Measurements from ENCODE around the gene KRT32. TPM values are rescaled to one million over a fixed set of nuclear protein-coding genes. Genes with fewer than 3 reads are reported as not detected.

KRT32 gene
- total RNA-seq, 4 donors from 2014 or later: 0.40 to 71.2 (median 14.8) TPM

DNA sequence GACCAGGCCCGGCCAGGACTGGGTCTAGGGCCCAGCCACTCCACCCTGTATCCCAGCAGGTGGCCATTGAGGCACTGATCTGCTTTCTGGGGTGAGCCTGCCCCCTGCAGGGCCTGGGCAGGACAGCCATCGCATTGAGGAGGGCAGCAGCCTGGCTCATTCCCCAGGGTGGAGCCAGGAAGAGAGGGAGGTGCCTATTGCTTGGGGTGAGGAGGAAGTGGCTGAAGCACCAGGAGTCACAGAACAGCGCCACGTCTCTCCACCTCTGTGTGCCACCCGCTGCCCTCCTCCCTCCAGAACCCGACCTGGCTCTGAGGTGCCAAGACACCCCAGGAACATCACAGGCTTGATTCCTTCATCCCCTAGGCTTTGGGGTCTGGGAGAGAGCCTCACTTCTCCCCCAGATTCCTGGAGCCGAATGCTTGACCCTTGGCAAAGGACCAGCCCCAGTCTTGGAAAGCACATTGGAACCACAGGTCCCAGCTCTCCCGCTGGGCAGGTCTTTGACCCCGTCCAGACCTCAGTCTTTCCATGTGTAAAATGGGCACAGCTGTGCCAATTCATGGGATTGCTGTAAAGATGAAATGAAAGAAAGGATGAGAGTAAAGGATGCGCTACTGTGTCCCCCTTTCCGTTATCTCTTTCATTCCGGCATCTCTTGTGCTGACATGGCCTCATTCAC lies 29.8 kb upstream of the KRT32 start:
- no peaks in the 10 kb centered on the region for H3K9me3 ChIP-seq
- TF ChIP-seq EP300 (IDR thresholded peaks at IDR 0.05) (no peak), POLR2A (IDR thresholded peaks at IDR 0.05) (no peak), POLR2AphosphoS5 (IDR thresholded peaks at IDR 0.05) (peak in 1 of 3 donors; percentile 32)
- TF ChIP-seq, protein P1, sequence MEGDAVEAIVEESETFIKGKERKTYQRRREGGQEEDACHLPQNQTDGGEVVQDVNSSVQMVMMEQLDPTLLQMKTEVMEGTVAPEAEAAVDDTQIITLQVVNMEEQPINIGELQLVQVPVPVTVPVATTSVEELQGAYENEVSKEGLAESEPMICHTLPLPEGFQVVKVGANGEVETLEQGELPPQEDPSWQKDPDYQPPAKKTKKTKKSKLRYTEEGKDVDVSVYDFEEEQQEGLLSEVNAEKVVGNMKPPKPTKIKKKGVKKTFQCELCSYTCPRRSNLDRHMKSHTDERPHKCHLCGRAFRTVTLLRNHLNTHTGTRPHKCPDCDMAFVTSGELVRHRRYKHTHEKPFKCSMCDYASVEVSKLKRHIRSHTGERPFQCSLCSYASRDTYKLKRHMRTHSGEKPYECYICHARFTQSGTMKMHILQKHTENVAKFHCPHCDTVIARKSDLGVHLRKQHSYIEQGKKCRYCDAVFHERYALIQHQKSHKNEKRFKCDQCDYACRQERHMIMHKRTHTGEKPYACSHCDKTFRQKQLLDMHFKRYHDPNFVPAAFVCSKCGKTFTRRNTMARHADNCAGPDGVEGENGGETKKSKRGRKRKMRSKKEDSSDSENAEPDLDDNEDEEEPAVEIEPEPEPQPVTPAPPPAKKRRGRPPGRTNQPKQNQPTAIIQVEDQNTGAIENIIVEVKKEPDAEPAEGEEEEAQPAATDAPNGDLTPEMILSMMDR (IDR thresholded peaks at IDR 0.05): peak; percentile 14 to 76
- 63% methylated on average over 7 of the region's 12 CpGs for WGBS
- H3K4me3 ChIP-seq: no peak overlapping the region
- DNase-seq (ENCODE audit: low spot score in 2 of 2): no peak
- H3K4me1 ChIP-seq: peaks cover 24% of the 10 kb centered on the region
- H3K27me3 ChIP-seq: no peaks in the 10 kb centered on the region
- no peak overlapping the region for H3K27ac ChIP-seq
- H3K36me3 ChIP-seq: no peaks in the 10 kb centered on the region

DNA sequence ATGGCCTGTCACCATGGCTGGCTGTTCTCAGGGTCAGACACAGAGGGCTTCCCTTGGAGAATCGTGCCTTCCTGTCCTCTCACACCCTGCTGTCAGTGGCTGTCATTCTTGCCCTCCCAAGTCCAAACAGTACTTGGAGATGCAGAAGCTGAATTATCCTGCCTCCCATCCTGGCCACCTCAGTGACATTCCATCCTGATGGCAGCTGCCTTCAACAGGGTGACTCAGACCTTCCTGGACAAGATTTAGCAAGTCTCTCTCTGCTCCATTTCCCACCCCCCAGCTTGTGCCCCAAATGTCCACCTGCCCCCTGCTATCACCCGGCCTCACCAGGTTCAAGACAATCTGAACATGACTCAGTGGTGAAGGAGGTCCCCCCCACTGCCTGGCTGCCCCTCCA lies 27.3 kb upstream of the KRT32 start:
- H3K27me3 ChIP-seq: no peaks in the 10 kb centered on the region
- TF ChIP-seq POLR2AphosphoS5 (IDR thresholded peaks at IDR 0.05) (no peak), POLR2A (IDR thresholded peaks at IDR 0.05) (no peak), EP300 (IDR thresholded peaks at IDR 0.05) (no peak)
- TF ChIP-seq, protein P1 (IDR thresholded peaks at IDR 0.05): no peak
- H3K9me3 ChIP-seq: no peaks in the 10 kb centered on the region
- H3K36me3 ChIP-seq: no peaks in the 10 kb centered on the region
- H3K4me3 ChIP-seq: no peak overlapping the region
- WGBS: 29% methylated on average over 2 of the region's 2 CpGs
- no peak overlapping the region for H3K27ac ChIP-seq
- DNase-seq (ENCODE audit: low spot score in 2 of 2): no peak
- H3K4me1 ChIP-seq: peaks cover 21% of the 10 kb centered on the region

DNA sequence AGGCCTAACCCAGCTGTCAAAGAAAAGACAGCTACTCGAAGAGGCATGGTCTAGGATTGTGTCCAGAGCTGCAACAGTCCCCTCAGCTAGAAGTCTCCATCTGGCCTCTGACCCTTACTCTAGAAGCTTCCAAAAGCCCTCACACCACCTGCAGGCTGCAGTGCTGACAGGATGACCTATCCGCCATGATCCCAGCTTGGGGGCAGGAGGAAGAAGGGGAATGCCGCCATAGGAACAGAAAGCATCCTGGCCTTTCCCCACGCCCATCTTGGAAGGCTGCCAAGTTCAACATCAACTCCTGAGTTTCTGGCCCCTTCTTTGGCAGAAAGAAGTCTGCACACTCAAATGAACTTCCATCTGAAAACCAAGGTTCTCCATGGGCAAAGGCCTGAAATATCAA lies 25.6 kb upstream of the KRT32 start:
- Histone ChIP-seq H3K9me3 (no peaks in the 10 kb centered on the region), H3K27me3 (peaks cover under 1% of the 10 kb centered on the region), H3K4me3 (no peak overlapping the region), H3K27ac (no peak overlapping the region), H3K4me1 (peaks cover 12% of the 10 kb centered on the region), H3K36me3 (no peaks in the 10 kb centered on the region)
- TF ChIP-seq POLR2A (IDR thresholded peaks at IDR 0.05) (no peak), POLR2AphosphoS5 (IDR thresholded peaks at IDR 0.05) (no peak), EP300 (IDR thresholded peaks at IDR 0.05) (no peak)
- TF ChIP-seq, protein P1 (IDR thresholded peaks at IDR 0.05): no peak
- DNase-seq (ENCODE audit: low spot score in 2 of 2): no peak
- 50% methylated on average over 3 of the region's 4 CpGs for WGBS

DNA sequence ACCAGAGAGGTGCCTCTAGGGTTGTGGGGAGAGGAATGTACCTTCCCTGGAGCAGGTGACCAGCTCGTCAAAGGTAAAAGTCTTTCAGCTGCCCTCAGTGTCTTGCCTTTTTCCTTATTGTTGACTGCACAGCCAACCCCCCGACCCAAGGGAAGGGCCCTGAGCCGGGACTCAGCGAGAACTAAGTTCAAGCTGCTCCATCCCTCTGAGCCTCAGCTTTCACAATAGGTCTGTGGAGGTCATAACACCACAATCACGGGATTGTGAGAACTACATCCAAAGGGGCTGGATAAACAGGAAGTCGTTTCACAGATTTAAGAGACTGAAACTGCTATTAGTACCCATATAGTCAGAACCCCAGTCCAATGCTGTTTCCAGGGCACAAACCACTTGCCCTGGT lies 25.2 kb upstream of the KRT32 start:
- no peak overlapping the region for H3K27ac ChIP-seq
- peaks cover 9% of the 10 kb centered on the region for H3K4me1 ChIP-seq
- 52% methylated on average over 6 of the region's 6 CpGs for WGBS

DNA sequence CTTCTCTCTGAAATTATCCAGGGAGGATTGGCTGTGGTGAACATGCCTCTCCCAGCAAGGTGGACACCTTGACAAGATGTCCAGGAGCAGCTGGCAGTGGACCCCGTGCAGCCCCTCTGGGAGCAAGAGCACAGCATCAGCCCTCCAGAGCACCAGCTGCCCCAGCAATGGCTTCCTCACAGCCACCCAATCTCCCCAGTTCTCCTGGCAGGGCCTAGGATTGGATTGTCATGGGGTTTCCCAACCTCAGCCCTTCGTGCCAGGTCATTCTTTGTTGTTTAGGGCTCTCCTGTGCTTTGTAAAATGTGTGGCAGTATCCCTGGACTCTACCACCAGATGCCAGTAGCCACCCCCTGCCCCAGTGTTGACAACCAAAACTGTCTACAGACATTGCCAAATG lies 24.3 kb upstream of the KRT32 start:
- no peak for DNase-seq (ENCODE audit: low spot score in 2 of 2)
- no peak overlapping the region for H3K27ac ChIP-seq
- peaks cover under 1% of the 10 kb centered on the region for H3K4me1 ChIP-seq
- TF ChIP-seq POLR2AphosphoS5 (IDR thresholded peaks at IDR 0.05) (no peak), POLR2A (IDR thresholded peaks at IDR 0.05) (no peak), EP300 (IDR thresholded peaks at IDR 0.05) (no peak)
- TF ChIP-seq, protein P1 (IDR thresholded peaks at IDR 0.05): no peak
- peaks cover 5% of the 10 kb centered on the region for H3K27me3 ChIP-seq
- no peaks in the 10 kb centered on the region for H3K36me3 ChIP-seq
- WGBS: 100% methylated on average over 1 of the region's 2 CpGs
- no peak overlapping the region for H3K4me3 ChIP-seq
- no peaks in the 10 kb centered on the region for H3K9me3 ChIP-seq

More for the DNA sequence above, 25.2 kb upstream of the KRT32 start:
- no peak for DNase-seq (ENCODE audit: low spot score in 2 of 2)
- Histone ChIP-seq H3K36me3 (no peaks in the 10 kb centered on the region), H3K4me3 (no peak overlapping the region), H3K9me3 (no peaks in the 10 kb centered on the region), H3K27me3 (peaks cover 4% of the 10 kb centered on the region)
- TF ChIP-seq POLR2AphosphoS5 (IDR thresholded peaks at IDR 0.05): no peak
- TF ChIP-seq POLR2A (IDR thresholded peaks at IDR 0.05): no peak
- TF ChIP-seq EP300 (IDR thresholded peaks at IDR 0.05): no peak
- TF ChIP-seq, protein P1 (IDR thresholded peaks at IDR 0.05): no peak
